K562 (cell line): ENCODE measurements around the gene ACSF3. TPM values are rescaled to one million over a fixed set of nuclear protein-coding genes. Genes with fewer than 3 reads are reported as not detected.
A peak's percentile ranks its signal among the peaks of the same experiment; 100 is the strongest.

Experiments
- CHD2 ChIP-seq: IDR thresholded peaks from 2 replicates; pipeline ENCODE4 v1.6.1; 2011; ENCODE audit warnings: low read depth, low read length
- DPF2 ChIP-seq: fragments of 450-650 bp; IDR thresholded peaks from 2 replicates; pipeline ENCODE4 v1.6.1; 2016
- E2F8 ChIP-seq: fragments of 450-650 bp; IDR thresholded peaks from 2 replicates; pipeline ENCODE4 v1.7.1; 2018; ENCODE audit warnings: mild to moderate bottlenecking, low read depth; ENCODE audit not compliant: partially characterized antibody
- GABPB1 ChIP-seq: sonication (generic); formaldehyde crosslinking; IDR thresholded peaks from 2 replicates; pipeline ENCODE4 v1.8.0; 2022; ENCODE audit warnings: mild to moderate bottlenecking, missing genetic modification reagents
- NR1H2 ChIP-seq: sonication (generic); formaldehyde crosslinking; IDR thresholded peaks from 2 replicates; pipeline ENCODE4 v1.4.0; 2020; ENCODE audit warnings: mild to moderate bottlenecking, missing genetic modification reagents
- NR2C2 ChIP-seq, 2 experiments: fragments of 200-800 bp in 1 of 2; sonication (Bioruptor generic) in 1 of 2; sonication (generic) in 1 of 2; formaldehyde crosslinking in 1 of 2; IDR thresholded peaks; 2 replicates each; pipeline versions ENCODE4 v1.6.1 to v1.8.0; 2016 to 2022; ENCODE audit warnings: mild to moderate bottlenecking in 1 of 2, missing compliant biosample characterization in 1 of 2, missing genetic modification characterization in 1 of 2, missing genetic modification reagents in 1 of 2
- POLR2AphosphoS2 ChIP-seq: IDR thresholded peaks from 2 replicates; pipeline ENCODE4 v1.6.1; 2012; ENCODE audit warnings: low read length, improper control_type of control experiment
- RAD51 ChIP-seq: fragments of 450-650 bp; IDR thresholded peaks from 2 replicates; pipeline ENCODE4 v1.7.1; 2016; ENCODE audit warnings: low read depth, mild to moderate bottlenecking, borderline replicate concordance
- SAFB ChIP-seq: fragments of 200-400 bp; formaldehyde crosslinking; IDR thresholded peaks from 2 replicates; pipeline ENCODE4 v1.6.1; 2017; ENCODE audit warnings: low read depth, low read length, borderline replicate concordance
- TAF7 ChIP-seq: fragments of 450-650 bp; IDR thresholded peaks from 2 replicates; pipeline ENCODE4 v1.6.1; 2016; ENCODE audit warnings: missing genetic modification characterization, missing compliant biosample characterization
- ZNF24 ChIP-seq: fragments of 450-650 bp; IDR thresholded peaks from 2 replicates; pipeline ENCODE4 v1.6.1; 2016
- ZNF79 ChIP-seq: fragments of 250-450 bp; sonication (Bioruptor Pico); IDR thresholded peaks from 2 replicates; pipeline ENCODE4 v1.4.0; 2020; ENCODE audit warnings: low read depth, mild to moderate bottlenecking, moderate library complexity
- polyA plus RNA-seq, 8 experiments: library from polyadenylated mRNA; depleted of rRNA in 4 of 8; stranded (reverse) in 5 of 8; unstranded in 3 of 8; fragments of >200 nt; fragmentation: Nextera tagmentation in 2 of 8; fragmentation: Illumina TruSeq in 1 of 8; extraction: Ambion mirVana in 2 of 8; extraction: Trizol in 1 of 8; gene quantifications; 2 replicates each; pipeline versions ENCODE4 v1.2.1 to v1.2.3, GENCODE V29; 2011 to 2014; ENCODE audit warnings: inconsistent platforms in 1 of 8, missing spikeins in 1 of 8
- total RNA-seq, 7 experiments: library from RNA; depleted of rRNA in 6 of 7; stranded (reverse); fragments of >200 nt in 6 of 7; fragmentation: Illumina TruSeq in 2 of 7; extraction: Trizol in 2 of 7; gene quantifications; 2 replicates each; pipeline versions ENCODE4 v1.2.1 to v1.2.3, GENCODE V29; 2011 to 2021; ENCODE audit warnings: low replicate concordance in 1 of 7
- TF ChIP-seq, protein P1 (sequence below), 2 experiments: fragments of 450-650 bp in 1 of 2; sonication (generic) in 1 of 2; formaldehyde crosslinking in 1 of 2; IDR thresholded peaks; 2 replicates each; pipeline versions ENCODE4 v1.7.1 to v1.9.0; 2016 to 2022; ENCODE audit warnings: inconsistent platforms in 1 of 2, mild to moderate bottlenecking in 1 of 2, missing genetic modification reagents in 1 of 2
- TF ChIP-seq, protein P2 (sequence below): sonication (generic); formaldehyde crosslinking; IDR thresholded peaks from 2 replicates; pipeline ENCODE4 v1.8.0; 2022; ENCODE audit warnings: missing genetic modification reagents, mild to moderate bottlenecking, borderline replicate concordance

The ACSF3 gene
- total and polyA plus RNA-seq, 9 of the 15 experiments (the other 6 are each of a cell fraction or from before 2014, with no cell fraction given): 0.77 to 32.8 (median 14.7) TPM

- TF ChIP-seq, protein P1, sequence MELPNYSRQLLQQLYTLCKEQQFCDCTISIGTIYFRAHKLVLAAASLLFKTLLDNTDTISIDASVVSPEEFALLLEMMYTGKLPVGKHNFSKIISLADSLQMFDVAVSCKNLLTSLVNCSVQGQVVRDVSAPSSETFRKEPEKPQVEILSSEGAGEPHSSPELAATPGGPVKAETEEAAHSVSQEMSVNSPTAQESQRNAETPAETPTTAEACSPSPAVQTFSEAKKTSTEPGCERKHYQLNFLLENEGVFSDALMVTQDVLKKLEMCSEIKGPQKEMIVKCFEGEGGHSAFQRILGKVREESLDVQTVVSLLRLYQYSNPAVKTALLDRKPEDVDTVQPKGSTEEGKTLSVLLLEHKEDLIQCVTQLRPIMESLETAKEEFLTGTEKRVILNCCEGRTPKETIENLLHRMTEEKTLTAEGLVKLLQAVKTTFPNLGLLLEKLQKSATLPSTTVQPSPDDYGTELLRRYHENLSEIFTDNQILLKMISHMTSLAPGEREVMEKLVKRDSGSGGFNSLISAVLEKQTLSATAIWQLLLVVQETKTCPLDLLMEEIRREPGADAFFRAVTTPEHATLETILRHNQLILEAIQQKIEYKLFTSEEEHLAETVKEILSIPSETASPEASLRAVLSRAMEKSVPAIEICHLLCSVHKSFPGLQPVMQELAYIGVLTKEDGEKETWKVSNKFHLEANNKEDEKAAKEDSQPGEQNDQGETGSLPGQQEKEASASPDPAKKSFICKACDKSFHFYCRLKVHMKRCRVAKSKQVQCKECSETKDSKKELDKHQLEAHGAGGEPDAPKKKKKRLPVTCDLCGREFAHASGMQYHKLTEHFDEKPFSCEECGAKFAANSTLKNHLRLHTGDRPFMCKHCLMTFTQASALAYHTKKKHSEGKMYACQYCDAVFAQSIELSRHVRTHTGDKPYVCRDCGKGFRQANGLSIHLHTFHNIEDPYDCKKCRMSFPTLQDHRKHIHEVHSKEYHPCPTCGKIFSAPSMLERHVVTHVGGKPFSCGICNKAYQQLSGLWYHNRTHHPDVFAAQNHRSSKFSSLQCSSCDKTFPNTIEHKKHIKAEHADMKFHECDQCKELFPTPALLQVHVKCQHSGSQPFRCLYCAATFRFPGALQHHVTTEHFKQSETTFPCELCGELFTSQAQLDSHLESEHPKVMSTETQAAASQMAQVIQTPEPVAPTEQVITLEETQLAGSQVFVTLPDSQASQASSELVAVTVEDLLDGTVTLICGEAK (IDR thresholded peaks at IDR 0.05): 0 out of 2 replicates have a peak, but pooled peaks have one; percentile 11
- TF ChIP-seq, protein P1 (CRISPR knock-in tag; IDR thresholded peaks at IDR 0.05): no peak
- TF ChIP-seq E2F8: peak; percentile 29
- TF ChIP-seq GABPB1 (CRISPR knock-in tag): peak; percentile 80
- peak; percentile 41; the same call in 1 of the 2 replicates for TF ChIP-seq DPF2
- TF ChIP-seq ZNF24: no peak
- TF ChIP-seq, protein P2, sequence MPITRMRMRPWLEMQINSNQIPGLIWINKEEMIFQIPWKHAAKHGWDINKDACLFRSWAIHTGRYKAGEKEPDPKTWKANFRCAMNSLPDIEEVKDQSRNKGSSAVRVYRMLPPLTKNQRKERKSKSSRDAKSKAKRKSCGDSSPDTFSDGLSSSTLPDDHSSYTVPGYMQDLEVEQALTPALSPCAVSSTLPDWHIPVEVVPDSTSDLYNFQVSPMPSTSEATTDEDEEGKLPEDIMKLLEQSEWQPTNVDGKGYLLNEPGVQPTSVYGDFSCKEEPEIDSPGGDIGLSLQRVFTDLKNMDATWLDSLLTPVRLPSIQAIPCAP (CRISPR knock-in tag): no peak
- peak; percentile 84 for TF ChIP-seq CHD2
- no peak for TF ChIP-seq ZNF79
- no peak for TF ChIP-seq NR1H2 (CRISPR knock-in tag)
- TF ChIP-seq TAF7 (tag): no peak
- no peak for TF ChIP-seq RAD51
- peak; percentile 41; the same call in 1 of the 2 replicates for TF ChIP-seq NR2C2 (CRISPR knock-in tag; IDR thresholded peaks at IDR 0.05)
- no peak; the same call in 1 of the 2 replicates for TF ChIP-seq NR2C2 (tag; IDR thresholded peaks at IDR 0.05)
- TF ChIP-seq SAFB: peak; percentile 21; the same call in 1 of the 2 replicates
- TF ChIP-seq POLR2AphosphoS2: no peak
These were observed 73.8 kb downstream of the ACSF3 start (continued) for GRCh38 chr16:89167425-89167941.
